ENCODE data around the gene HBA1.
"Not testable (repeated sequence)": the region's sequence is repeated elsewhere in the genome, so short reads cannot be mapped to it uniquely, and the experiment has no call there.

HBA1 gene

GRCh38 chr16:211631-212180, 35.2 kb downstream of the HBA1 start:
- DNase-seq = not testable (repeated sequence)

GRCh38 chr16:212999-213398, 36.5 kb downstream of the HBA1 start:
- DNase-seq = no peak

GRCh38 chr16:220021-220420, 43.5 kb downstream of the HBA1 start:
- DNase-seq = no peak
